HEK293 (cell line): Measurements from ENCODE around the gene FAH.

Source experiments
- KLF8 ChIP-seq: fragments of 450-650 bp; formaldehyde crosslinking; IDR thresholded peaks from 2 replicates; pipeline ENCODE4 v1.5.1; 2016; ENCODE audit warnings: missing biosample characterization, missing genetic modification characterization
- SETDB1 ChIP-seq: IDR thresholded peaks from one replicate; pipeline ENCODE4 v1.6.1; 2017; ENCODE audit warnings: mild to moderate bottlenecking, low read length, moderate library complexity, mixed read lengths; ENCODE audit not compliant: insufficient read length
- ZFP41 ChIP-seq: fragments of 450-650 bp; formaldehyde crosslinking; IDR thresholded peaks from 2 replicates; pipeline ENCODE4 v1.5.1; 2016; ENCODE audit warnings: missing biosample characterization, missing genetic modification characterization, borderline replicate concordance
- ZNF138 ChIP-seq: fragments of 450-650 bp; formaldehyde crosslinking; IDR thresholded peaks from 2 replicates; pipeline ENCODE4 v1.5.1; 2016; ENCODE audit warnings: missing biosample characterization, missing genetic modification characterization, borderline replicate concordance
- ZNF510 ChIP-seq: fragments of 450-650 bp; formaldehyde crosslinking; IDR thresholded peaks from 2 replicates; pipeline ENCODE4 v1.5.1; 2018; ENCODE audit warnings: mild to moderate bottlenecking, missing genetic modification characterization, missing biosample characterization; ENCODE audit not compliant: insufficient replicate concordance
- ZNF561 ChIP-seq: fragments of 450-650 bp; IDR thresholded peaks from 2 replicates; pipeline ENCODE4 v1.5.1; 2018; ENCODE audit warnings: missing biosample characterization, missing genetic modification characterization, borderline replicate concordance
- ZNF768 ChIP-seq: fragments of 450-650 bp; formaldehyde crosslinking; IDR thresholded peaks from 2 replicates; pipeline ENCODE4 v1.5.1; 2018; ENCODE audit warnings: missing biosample characterization, mild to moderate bottlenecking, missing genetic modification characterization
- TF ChIP-seq, protein P1 (sequence below): fragments of 450-650 bp; formaldehyde crosslinking; IDR thresholded peaks from 2 replicates; pipeline ENCODE4 v1.5.1; 2016; ENCODE audit warnings: missing biosample characterization, missing genetic modification characterization, low read depth

DNA sequence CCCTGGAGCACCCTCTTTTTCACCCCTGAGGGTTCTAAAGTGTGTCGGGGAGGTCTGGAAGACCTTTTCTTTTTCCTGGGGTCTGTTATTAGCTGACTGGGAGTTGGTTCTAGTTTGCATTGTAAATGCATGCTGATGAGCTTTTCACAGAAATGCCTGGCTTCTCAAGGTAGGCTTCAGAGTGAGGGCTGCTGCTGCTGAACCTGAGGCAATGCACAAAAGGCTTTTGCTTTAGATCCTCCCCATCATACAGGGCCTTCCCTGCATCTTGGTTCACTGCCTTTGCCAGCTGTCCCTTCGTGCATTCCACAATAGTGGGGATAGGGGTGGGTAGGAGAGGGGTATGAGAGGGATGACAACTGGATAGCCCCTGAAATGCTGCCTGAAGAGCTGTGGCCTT is 46.6 kb downstream of the FAH start:
- no peak for TF ChIP-seq ZFP41 (tag by site-specific recombination)
- TF ChIP-seq ZNF768 (tag by site-specific recombination): no peak
- TF ChIP-seq ZNF138: no peak
- TF ChIP-seq ZNF510: no peak
- no peak for TF ChIP-seq KLF8 (tag by site-specific recombination)
- no peak for TF ChIP-seq SETDB1
- TF ChIP-seq, protein P1, sequence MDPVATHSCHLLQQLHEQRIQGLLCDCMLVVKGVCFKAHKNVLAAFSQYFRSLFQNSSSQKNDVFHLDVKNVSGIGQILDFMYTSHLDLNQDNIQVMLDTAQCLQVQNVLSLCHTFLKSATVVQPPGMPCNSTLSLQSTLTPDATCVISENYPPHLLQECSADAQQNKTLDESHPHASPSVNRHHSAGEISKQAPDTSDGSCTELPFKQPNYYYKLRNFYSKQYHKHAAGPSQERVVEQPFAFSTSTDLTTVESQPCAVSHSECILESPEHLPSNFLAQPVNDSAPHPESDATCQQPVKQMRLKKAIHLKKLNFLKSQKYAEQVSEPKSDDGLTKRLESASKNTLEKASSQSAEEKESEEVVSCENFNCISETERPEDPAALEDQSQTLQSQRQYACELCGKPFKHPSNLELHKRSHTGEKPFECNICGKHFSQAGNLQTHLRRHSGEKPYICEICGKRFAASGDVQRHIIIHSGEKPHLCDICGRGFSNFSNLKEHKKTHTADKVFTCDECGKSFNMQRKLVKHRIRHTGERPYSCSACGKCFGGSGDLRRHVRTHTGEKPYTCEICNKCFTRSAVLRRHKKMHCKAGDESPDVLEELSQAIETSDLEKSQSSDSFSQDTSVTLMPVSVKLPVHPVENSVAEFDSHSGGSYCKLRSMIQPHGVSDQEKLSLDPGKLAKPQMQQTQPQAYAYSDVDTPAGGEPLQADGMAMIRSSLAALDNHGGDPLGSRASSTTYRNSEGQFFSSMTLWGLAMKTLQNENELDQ (tag by site-specific recombination): no peak
- no peak for TF ChIP-seq ZNF561 (tag by site-specific recombination)
